ENCODE measurements around the gene USP9X. TPM values are rescaled to one million over a fixed set of nuclear protein-coding genes. Genes with fewer than 3 reads are reported as not detected.

The USP9X gene
- total RNA-seq, 2 experiments from 2014 or later, result 38.0 to 58.5 TPM

DNA sequence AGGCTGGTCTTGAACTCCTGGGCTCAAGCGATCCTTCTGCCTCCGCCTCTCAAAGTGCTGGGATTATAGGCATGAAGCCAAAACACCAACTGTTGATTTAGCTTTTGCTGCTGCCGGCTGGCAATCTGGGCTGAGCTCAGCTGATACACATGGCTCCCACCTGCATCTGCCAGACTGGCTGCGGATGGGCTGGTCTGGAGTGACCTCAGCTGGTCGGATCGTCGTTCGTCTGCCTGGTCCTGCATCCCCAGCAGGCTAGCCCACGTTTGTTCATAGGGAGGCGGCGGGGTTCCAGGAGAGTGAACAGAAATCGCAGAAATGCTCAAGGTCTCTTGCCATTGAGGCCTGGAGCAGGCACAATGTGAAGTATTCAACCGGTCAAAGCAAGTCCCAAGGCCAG is 174.3 kb downstream of the USP9X start:
- H4K20me1 ChIP-seq (ENCODE audit: insufficient read depth, low read length), result no peaks in the 10 kb centered on the region
- no peak overlapping the region for H2AFZ ChIP-seq (ENCODE audit: low read length)
- BruUV-seq (replicated peaks), result no TSS peak
- CTCF ChIA-PET (ENCODE audit: unreplicated experiment), result no interaction called here
- no peaks in the 10 kb centered on the region for H3K79me2 ChIP-seq (ENCODE audit: insufficient read depth, low read depth, low read length)
- no peak overlapping the region for H3K4me3 ChIP-seq (ENCODE audit: low read depth, low read length, poor library complexity, severe bottlenecking)
- H3K9me2 ChIP-seq (ENCODE audit: insufficient read depth, low read length), result no peaks in the 10 kb centered on the region
- H3K27ac ChIP-seq (ENCODE audit: low read depth, low read length, poor library complexity, severe bottlenecking), result no peak overlapping the region
- H3K36me3 ChIP-seq (ENCODE audit: insufficient read depth, low read length), result no peaks in the 10 kb centered on the region
- POLR2A ChIA-PET, result interaction anchor here (0.7 to 0.8 kb wide), 2 partner anchors 15 to 17 kb away, joined by 4 read pairs; no protein-coding TSS in a partner anchor
- TF ChIP-seq CTCF (conservative IDR thresholded peaks at IDR 0.05; ENCODE audit: low read length), result no peak
- TF ChIP-seq EZH2phosphoT487 (IDR thresholded peaks at IDR 0.05; ENCODE audit: borderline replicate concordance, low read depth, low read length), result no peak
- peaks cover 4% of the 10 kb centered on the region for H3K4me1 ChIP-seq (ENCODE audit: insufficient read depth, low read length, poor library complexity, severe bottlenecking)
- H3K9me3 ChIP-seq (ENCODE audit: low read length), result no peaks in the 10 kb centered on the region
- no peak overlapping the region for H3K4me2 ChIP-seq (ENCODE audit: low read length)
- no peak for DNase-seq (ENCODE audit: low spot score)
- intact Hi-C loops (cut with micrococcal nuclease; ENCODE audit: unreplicated experiment), result no loop called here

DNA sequence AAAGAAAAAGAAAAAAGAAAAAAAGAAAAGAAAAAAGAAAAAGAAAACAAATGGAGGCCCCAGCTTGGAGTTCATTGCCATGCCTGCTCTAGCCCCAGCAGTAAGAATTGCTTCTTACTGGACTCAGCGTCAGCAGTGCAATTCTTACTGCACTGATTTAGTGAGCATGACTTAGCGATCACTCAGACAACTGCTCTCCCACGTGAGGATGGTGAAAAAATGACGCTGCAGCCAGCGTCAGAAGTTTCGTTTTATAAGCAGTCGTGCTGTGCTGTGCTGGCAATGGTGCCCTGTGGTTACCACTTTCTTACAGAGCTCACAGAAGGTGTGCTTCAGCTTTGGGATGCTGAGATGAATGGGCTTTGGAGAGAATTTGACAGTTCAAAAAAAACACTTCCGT is 180.4 kb downstream of the USP9X start:
- TF ChIP-seq EZH2phosphoT487 (IDR thresholded peaks at IDR 0.05; ENCODE audit: borderline replicate concordance, low read depth, low read length), result no peak
- TF ChIP-seq CTCF (conservative IDR thresholded peaks at IDR 0.05; ENCODE audit: low read length), result no peak
- no peak for DNase-seq (ENCODE audit: low spot score)
- Histone ChIP-seq H3K36me3 (ENCODE audit: insufficient read depth, low read length) (no peaks in the 10 kb centered on the region), H3K79me2 (ENCODE audit: insufficient read depth, low read depth, low read length) (no peaks in the 10 kb centered on the region), H3K9me3 (ENCODE audit: low read length) (no peaks in the 10 kb centered on the region), H4K20me1 (ENCODE audit: insufficient read depth, low read length) (no peaks in the 10 kb centered on the region), H3K9me2 (ENCODE audit: insufficient read depth, low read length) (no peaks in the 10 kb centered on the region), H2AFZ (ENCODE audit: low read length) (no peak overlapping the region), H3K4me2 (ENCODE audit: low read length) (no peak overlapping the region), H3K4me1 (ENCODE audit: insufficient read depth, low read length, poor library complexity, severe bottlenecking) (no peaks in the 10 kb centered on the region), H3K27ac (ENCODE audit: low read depth, low read length, poor library complexity, severe bottlenecking) (no peak overlapping the region), H3K4me3 (ENCODE audit: low read depth, low read length, poor library complexity, severe bottlenecking) (no peak overlapping the region)
- intact Hi-C loops (cut with micrococcal nuclease; ENCODE audit: unreplicated experiment), result no loop called here
- ChIA-PET POLR2A (no interaction called here), CTCF (ENCODE audit: unreplicated experiment) (no interaction called here)
- BruUV-seq (replicated peaks), result no TSS peak

GRCh38 chrX:41273638-41274037 is 188.4 kb downstream of the USP9X start:
- Histone ChIP-seq H2AFZ (ENCODE audit: low read length) (no peak overlapping the region), H3K4me3 (ENCODE audit: low read depth, low read length, poor library complexity, severe bottlenecking) (no peak overlapping the region), H3K9me3 (ENCODE audit: low read length) (no peaks in the 10 kb centered on the region), H3K9me2 (ENCODE audit: insufficient read depth, low read length) (no peaks in the 10 kb centered on the region), H3K4me2 (ENCODE audit: low read length) (no peak overlapping the region), H3K79me2 (ENCODE audit: insufficient read depth, low read depth, low read length) (no peaks in the 10 kb centered on the region), H3K4me1 (ENCODE audit: insufficient read depth, low read length, poor library complexity, severe bottlenecking) (peaks cover 20% of the 10 kb centered on the region), H3K36me3 (ENCODE audit: insufficient read depth, low read length) (no peaks in the 10 kb centered on the region), H3K27ac (ENCODE audit: low read depth, low read length, poor library complexity, severe bottlenecking) (no peak overlapping the region), H4K20me1 (ENCODE audit: insufficient read depth, low read length) (no peaks in the 10 kb centered on the region)
- no peak for DNase-seq (ENCODE audit: low spot score)
- no peak for TF ChIP-seq EZH2phosphoT487 (IDR thresholded peaks at IDR 0.05; ENCODE audit: borderline replicate concordance, low read depth, low read length)
- no peak for TF ChIP-seq CTCF (conservative IDR thresholded peaks at IDR 0.05; ENCODE audit: low read length)
- ChIA-PET POLR2A (interaction anchor here (1.0 kb wide), 1 partner anchor 15 kb away, joined by 4 read pairs; no protein-coding TSS in a partner anchor), CTCF (ENCODE audit: unreplicated experiment) (no interaction called here)
- intact Hi-C loops (cut with micrococcal nuclease; ENCODE audit: unreplicated experiment), result loop anchor here (10.0 kb wide), 1 partner anchor 281 kb away; no protein-coding TSS in a partner anchor
- BruUV-seq (replicated peaks), result no TSS peak
